Neural progenitor cell (in vitro differentiated cells): ENCODE data around the gene SLC7A6. TPM values are rescaled to one million over a fixed set of nuclear protein-coding genes. Genes with fewer than 3 reads are reported as not detected.

ENCODE experiments used
- DNase-seq: peaks from one replicate; pipeline ENCODE4 v3.0.0-alpha.2; 2016; ENCODE audit warnings: low spot score
- H2AFZ ChIP-seq: fragments of 200-600 bp; sonication (generic); replicated peaks from 2 replicates; pipeline ENCODE4 v1.6.1; 2016; ENCODE audit warnings: antibody characterized with exemption
- H3F3A ChIP-seq: fragments of 200-600 bp; sonication (generic); 2 replicates; pipeline ENCODE4 v1.6.1; 2016; ENCODE audit warnings: antibody characterized with exemption, low read depth
- H3K27ac ChIP-seq: fragments of 200-600 bp; sonication (generic); 2 replicates; pipeline ENCODE4 v1.5.1; 2016; ENCODE audit warnings: mild to moderate bottlenecking
- H3K27me3 ChIP-seq: fragments of 200-600 bp; sonication (generic); 2 replicates; pipeline ENCODE4 v1.6.1; 2016; ENCODE audit warnings: mild to moderate bottlenecking, moderate library complexity
- H3K36me3 ChIP-seq: fragments of 200-600 bp; sonication (generic); 2 replicates; pipeline ENCODE4 v1.5.1; 2016
- H3K4me1 ChIP-seq: fragments of 200-600 bp; sonication (generic); 2 replicates; pipeline ENCODE4 v1.6.1; 2016; ENCODE audit warnings: mixed run types
- H3K4me2 ChIP-seq: fragments of 200-600 bp; sonication (generic); 2 replicates; pipeline ENCODE4 v1.6.1; 2016
- H3K4me3 ChIP-seq: fragments of 200-600 bp; sonication (generic); 2 replicates; pipeline ENCODE4 v1.5.1; 2016
- H3K79me2 ChIP-seq: fragments of 200-600 bp; sonication (generic); 2 replicates; pipeline ENCODE4 v1.6.1; 2016; ENCODE audit warnings: low read depth
- H3K9ac ChIP-seq: fragments of 200-600 bp; sonication (generic); 2 replicates; pipeline ENCODE4 v1.6.1; 2016
- H3K9me3 ChIP-seq: fragments of 200-600 bp; sonication (generic); 2 replicates; pipeline ENCODE4 v1.5.1; 2016; ENCODE audit warnings: low read depth
- H4K20me1 ChIP-seq: fragments of 200-600 bp; sonication (generic); 2 replicates; pipeline ENCODE4 v1.6.1; 2016; ENCODE audit warnings: low read depth
- H3K27ac Mint-ChIP-seq: 3 replicates; pipeline ENCODE4 v1.8.0; 2021; ENCODE audit warnings: mixed read lengths
- H3K27me3 Mint-ChIP-seq: 2 replicates; pipeline ENCODE4 v1.8.0; 2022; ENCODE audit warnings: low read depth, mild to moderate bottlenecking, inconsistent platforms, moderate library complexity, mixed read lengths; ENCODE audit not compliant: insufficient read depth
- H3K36me3 Mint-ChIP-seq: 3 replicates; pipeline ENCODE4 v1.8.0; 2021; ENCODE audit warnings: mixed read lengths
- H3K4me1 Mint-ChIP-seq: 3 replicates; pipeline ENCODE4 v1.8.0; 2021; ENCODE audit warnings: mixed read lengths
- H3K4me3 Mint-ChIP-seq: 3 replicates; pipeline ENCODE4 v1.8.0; 2021; ENCODE audit warnings: mild to moderate bottlenecking, moderate library complexity, mixed read lengths
- H3K9me3 Mint-ChIP-seq: 3 replicates; pipeline ENCODE4 v1.8.0; 2020; ENCODE audit warnings: mixed read lengths
- CTCF ChIP-seq: fragments of 200-600 bp; sonication (generic); IDR thresholded peaks from 2 replicates; pipeline ENCODE4 v1.5.1; 2017; ENCODE audit warnings: antibody characterized with exemption, mild to moderate bottlenecking
- EZH2 ChIP-seq: fragments of 200-600 bp; sonication (generic); IDR thresholded peaks from 2 replicates; pipeline ENCODE4 v1.6.1; 2017; ENCODE audit warnings: antibody characterized with exemption, mild to moderate bottlenecking, moderate library complexity
- EZH2phosphoT487 ChIP-seq: fragments of 200-600 bp; sonication (generic); IDR thresholded peaks from 2 replicates; pipeline ENCODE4 v1.6.1; 2017; ENCODE audit warnings: antibody characterized with exemption
- total RNA-seq: library from RNA; depleted of rRNA; stranded (reverse); fragments of >200 nt; gene quantifications from 2 replicates; pipeline ENCODE4 v1.2.3, GENCODE V29; 2015; ENCODE audit warnings: low replicate concordance

SLC7A6 gene
- total RNA-seq, 1 donor from 2014 or later = 5.6 TPM

GRCh38 chr16:68236826-68237242 lies 27.5 kb upstream of the SLC7A6 start:
- peaks cover 3% of the 10 kb centered on the region for H3K9me3 Mint-ChIP-seq
- H3K27ac Mint-ChIP-seq = no peak overlapping the region
- peaks cover 13% of the 10 kb centered on the region for H4K20me1 ChIP-seq

GRCh38 chr16:68237243-68238028 lies 26.9 kb upstream of the SLC7A6 start:
- no peaks in the 10 kb centered on the region for H3K36me3 ChIP-seq
- H3K9me3 ChIP-seq = no peaks in the 10 kb centered on the region
- peaks cover 44% of the 10 kb centered on the region for H3F3A ChIP-seq
- H3K4me3 ChIP-seq = peak overlapping the region; percentile 47
- no peak overlapping the region for H3K9ac ChIP-seq
- Mint-ChIP-seq H3K27ac (peak overlapping the region; percentile 93), H3K9me3 (peaks cover 3% of the 10 kb centered on the region), H3K4me3 (peak overlapping the region; percentile 84), H3K4me1 (peaks cover 14% of the 10 kb centered on the region), H3K36me3 (peaks cover 4% of the 10 kb centered on the region), H3K27me3 (peaks cover 37% of the 10 kb centered on the region)
- peak overlapping the region; percentile 63 for H2AFZ ChIP-seq
- H3K79me2 ChIP-seq = no peaks in the 10 kb centered on the region
- H3K4me2 ChIP-seq = peak overlapping the region; percentile 81
- H3K27me3 ChIP-seq = peaks cover 48% of the 10 kb centered on the region
- DNase-seq = peak; percentile 99
- H3K4me1 ChIP-seq = peaks cover 19% of the 10 kb centered on the region
- peaks cover 13% of the 10 kb centered on the region for H4K20me1 ChIP-seq
- TF ChIP-seq EZH2phosphoT487 (no peak), EZH2 (no peak), CTCF (no peak)
- peak overlapping the region; percentile 52 for H3K27ac ChIP-seq

More at GRCh38 chr16:68236826-68237242, 27.5 kb upstream of the SLC7A6 start:
- Mint-ChIP-seq H3K36me3 (peaks cover 4% of the 10 kb centered on the region), H3K4me3 (peak overlapping the region; percentile 84), H3K4me1 (peaks cover 14% of the 10 kb centered on the region), H3K27me3 (peaks cover 37% of the 10 kb centered on the region)
- Histone ChIP-seq H3K9me3 (no peaks in the 10 kb centered on the region), H3K79me2 (no peaks in the 10 kb centered on the region), H3K27me3 (peaks cover 48% of the 10 kb centered on the region), H3K27ac (no peak overlapping the region), H2AFZ (peak overlapping the region; percentile 63), H3K4me1 (peaks cover 19% of the 10 kb centered on the region), H3K36me3 (no peaks in the 10 kb centered on the region), H3K9ac (no peak overlapping the region), H3F3A (peaks cover 44% of the 10 kb centered on the region), H3K4me2 (peak overlapping the region; percentile 81), H3K4me3 (peak overlapping the region; percentile 47)
- TF ChIP-seq EZH2phosphoT487 (no peak), CTCF (no peak), EZH2 (no peak)
- DNase-seq = peak; percentile 58

GRCh38 chr16:68238029-68238345 lies 26.3 kb upstream of the SLC7A6 start:
- TF ChIP-seq CTCF (no peak), EZH2phosphoT487 (no peak), EZH2 (no peak)
- Histone ChIP-seq H2AFZ (peak overlapping the region; percentile 45), H3K4me3 (peak overlapping the region; percentile 37), H3K9ac (no peak overlapping the region), H3K36me3 (no peaks in the 10 kb centered on the region), H3K79me2 (no peaks in the 10 kb centered on the region), H3K27me3 (peaks cover 48% of the 10 kb centered on the region), H3K4me2 (peak overlapping the region; percentile 69), H3F3A (peaks cover 44% of the 10 kb centered on the region), H3K9me3 (no peaks in the 10 kb centered on the region), H3K4me1 (peaks cover 19% of the 10 kb centered on the region), H4K20me1 (peaks cover 13% of the 10 kb centered on the region), H3K27ac (peak overlapping the region; percentile 52)
- Mint-ChIP-seq H3K27ac (peak overlapping the region; percentile 93), H3K36me3 (peaks cover 4% of the 10 kb centered on the region), H3K9me3 (peaks cover 3% of the 10 kb centered on the region), H3K4me1 (peaks cover 14% of the 10 kb centered on the region), H3K27me3 (peaks cover 32% of the 10 kb centered on the region), H3K4me3 (peak overlapping the region; percentile 84)
- DNase-seq = no peak
